NCI-H446 (cell line): ENCODE data around the gene PCDHGA10.
"Not testable (repeated sequence)": the region's sequence is repeated elsewhere in the genome, so short reads cannot be mapped to it uniquely, and the experiment has no call there.

Experiments used
- DNase-seq, 2 experiments: peaks; one replicate each; lab custom pipeline; 2025; lab: John Stamatoyannopoulos, UW

Gene PCDHGA10

DNA sequence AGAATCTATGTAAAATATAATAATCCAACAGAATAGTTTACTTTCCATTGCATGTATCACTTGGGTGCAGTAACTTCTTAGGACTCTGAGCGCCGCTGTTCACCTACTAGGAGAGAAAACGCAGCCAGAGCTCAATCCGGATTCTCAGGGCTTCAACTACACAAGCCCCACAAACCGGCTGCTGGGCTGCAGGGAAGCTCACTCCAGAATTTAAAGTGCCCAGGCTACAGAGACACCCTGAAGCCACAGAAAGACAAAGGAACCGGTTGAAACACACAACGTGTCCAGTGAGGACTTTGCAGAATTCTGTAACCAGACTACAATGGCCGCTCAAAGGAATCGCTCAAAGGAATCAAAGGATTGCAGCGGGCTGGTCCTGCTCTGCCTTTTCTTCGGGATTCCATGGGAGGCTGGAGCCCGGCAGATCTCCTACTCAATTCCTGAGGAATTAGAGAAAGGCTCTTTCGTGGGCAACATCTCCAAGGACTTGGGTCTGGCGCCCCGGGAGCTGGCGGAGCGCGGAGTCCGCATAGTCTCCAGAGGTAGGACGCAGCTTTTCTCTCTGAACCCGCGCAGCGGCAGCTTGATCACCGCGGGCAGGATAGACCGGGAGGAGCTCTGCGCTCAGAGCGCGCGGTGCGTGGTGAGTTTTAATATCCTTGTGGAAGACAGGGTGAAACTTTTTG is at the start of gene PCDHGA10:
PCDHGA10 (plus strand) TSS at position 134 of the 686 bp plus-strand sequence; CDS start at position 323, 189 bp downstream.
- peak in 1 of 2 experiments; percentile 38 for DNase-seq

DNA sequence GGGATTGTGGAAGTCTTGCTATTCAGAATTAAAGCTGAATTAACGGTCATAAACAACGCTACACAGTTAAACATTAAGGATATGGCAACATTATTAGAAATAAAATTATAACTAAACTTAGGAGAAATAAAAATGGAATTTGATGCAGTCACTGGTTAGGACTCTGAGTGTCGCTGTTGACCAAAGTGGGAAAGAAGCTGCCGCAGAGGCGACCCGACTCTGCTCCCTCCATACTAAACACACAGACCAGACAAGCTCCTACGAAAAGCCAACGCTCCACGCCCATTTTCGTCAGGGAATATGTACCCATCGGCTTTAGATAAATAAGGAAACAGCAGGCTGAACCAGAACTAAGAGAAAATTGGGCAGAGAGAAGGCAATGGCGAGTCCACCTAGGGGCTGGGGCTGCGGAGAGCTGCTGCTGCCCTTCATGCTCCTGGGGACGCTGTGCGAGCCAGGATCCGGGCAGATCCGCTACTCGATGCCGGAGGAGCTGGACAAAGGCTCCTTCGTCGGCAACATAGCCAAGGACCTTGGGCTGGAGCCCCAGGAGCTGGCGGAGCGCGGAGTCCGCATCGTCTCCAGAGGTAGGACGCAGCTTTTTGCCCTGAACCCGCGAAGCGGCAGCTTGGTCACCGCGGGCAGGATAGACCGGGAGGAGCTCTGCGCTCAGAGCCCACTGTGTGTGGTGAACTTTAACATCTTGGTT is 48.7 kb upstream of the PCDHGA10 start, which contains the start of gene PCDHGA5:
PCDHGA5 (plus strand) TSS at position 211 of the 709 bp plus-strand sequence; CDS start at position 380, 169 bp downstream.
- DNase-seq = no peak

DNA sequence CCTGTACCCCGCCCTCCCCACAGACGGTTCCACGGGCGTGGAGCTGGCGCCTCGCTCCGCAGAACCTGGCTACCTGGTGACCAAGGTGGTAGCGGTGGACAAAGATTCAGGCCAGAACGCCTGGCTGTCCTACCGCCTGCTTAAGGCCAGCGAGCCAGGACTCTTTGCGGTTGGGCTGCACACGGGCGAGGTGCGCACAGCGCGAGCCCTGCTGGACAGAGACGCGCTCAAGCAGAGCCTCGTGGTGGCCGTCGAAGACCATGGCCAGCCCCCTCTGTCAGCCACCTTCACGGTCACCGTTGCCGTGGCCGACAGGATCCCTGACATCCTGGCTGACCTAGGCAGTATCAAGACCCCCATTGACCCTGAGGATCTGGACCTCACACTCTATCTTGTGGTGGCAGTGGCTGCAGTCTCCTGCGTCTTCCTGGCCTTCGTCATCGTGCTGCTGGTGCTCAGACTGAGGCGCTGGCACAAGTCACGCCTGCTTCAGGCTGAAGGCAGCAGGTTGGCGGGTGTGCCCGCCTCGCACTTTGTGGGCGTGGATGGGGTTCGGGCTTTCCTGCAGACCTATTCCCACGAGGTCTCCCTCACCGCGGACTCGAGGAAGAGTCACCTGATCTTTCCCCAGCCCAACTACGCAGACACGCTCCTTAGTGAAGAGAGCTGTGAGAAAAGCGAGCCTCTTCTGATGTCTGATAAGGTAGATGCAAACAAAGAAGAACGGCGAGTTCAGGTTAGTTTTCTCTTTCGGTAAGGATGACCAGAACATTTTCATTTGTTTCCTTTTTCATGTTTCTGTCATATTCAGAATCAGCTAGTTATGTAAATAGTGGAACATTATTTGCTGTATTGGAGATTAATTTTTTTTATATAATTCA is 46.5 kb upstream of the PCDHGA10 start:
- no peak for DNase-seq

DNA sequence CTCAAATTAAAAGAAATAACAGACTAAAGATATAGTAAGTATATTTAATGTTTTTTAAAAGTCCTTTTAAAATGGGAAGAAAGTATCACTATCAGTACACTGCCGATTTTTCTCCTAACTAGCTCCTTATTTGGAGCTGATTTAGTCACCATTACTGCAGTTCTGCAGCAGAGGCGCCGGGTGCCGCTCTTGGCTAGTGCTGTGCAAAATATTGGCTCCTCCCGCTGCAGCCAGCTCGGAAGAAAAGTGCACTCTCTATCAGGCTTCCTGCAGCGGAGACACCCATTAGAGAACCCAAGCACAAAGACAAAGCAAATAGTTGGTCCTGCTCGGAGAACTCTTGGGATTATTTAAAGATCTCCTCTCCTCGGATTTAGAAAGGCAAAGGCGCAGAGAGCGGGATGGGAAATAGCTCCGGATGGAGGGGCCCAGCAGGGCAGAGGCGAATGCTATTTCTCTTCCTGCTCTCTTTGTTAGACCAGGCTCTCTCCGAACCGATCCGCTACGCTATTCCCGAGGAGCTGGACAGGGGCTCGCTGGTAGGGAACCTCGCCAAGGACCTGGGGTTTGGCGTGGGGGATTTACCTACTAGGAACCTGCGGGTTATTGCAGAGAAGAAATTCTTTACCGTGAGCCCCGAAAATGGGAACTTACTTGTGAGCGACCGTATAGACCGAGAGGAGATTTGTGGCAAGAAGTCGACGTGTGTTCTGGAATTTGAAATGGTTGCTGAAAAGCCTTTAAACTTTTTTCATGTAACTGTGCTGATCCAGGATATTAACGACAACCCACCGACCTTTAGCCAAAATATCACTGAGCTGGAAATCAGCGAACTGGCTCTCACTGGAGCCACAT is 42.6 kb upstream of the PCDHGA10 start, which contains the start of gene PCDHGB3:
PCDHGB3 (plus strand) TSS at position 249 of the 855 bp plus-strand sequence; CDS start at position 402, 153 bp downstream.
- no peak for DNase-seq

DNA sequence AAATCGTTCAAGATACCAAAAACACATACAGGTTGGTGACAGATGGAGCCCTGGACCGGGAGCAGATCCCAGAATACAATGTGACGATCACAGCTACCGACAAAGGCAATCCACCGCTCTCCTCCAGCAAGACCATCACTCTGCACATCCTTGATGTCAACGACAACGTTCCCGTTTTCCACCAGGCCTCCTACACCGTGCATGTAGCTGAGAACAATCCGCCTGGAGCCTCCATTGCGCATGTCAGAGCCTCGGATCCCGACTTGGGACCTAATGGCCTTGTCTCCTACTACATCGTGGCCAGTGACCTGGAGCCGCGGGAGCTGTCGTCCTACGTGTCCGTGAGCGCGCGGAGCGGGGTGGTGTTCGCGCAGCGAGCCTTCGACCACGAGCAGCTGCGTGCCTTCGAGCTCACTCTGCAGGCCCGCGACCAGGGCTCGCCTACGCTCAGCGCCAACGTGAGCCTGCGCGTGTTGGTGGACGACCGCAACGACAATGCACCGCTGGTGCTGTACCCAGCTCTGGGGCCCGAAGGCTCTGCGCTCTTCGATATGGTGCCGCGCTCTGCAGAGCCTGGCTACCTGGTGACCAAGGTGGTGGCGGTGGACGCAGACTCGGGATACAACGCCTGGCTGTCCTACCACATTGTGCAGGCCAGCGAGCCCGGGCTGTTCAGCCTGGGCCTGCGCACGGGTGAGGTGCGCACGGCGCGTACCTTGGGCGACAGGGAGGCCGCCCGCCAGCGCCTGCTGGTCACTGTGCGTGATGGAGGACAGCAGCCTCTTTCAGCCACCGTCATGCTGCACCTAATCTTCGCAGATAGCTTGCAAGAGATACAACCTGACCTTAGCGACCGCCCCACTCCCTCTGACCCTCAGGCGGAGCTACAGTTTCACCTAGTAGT is 41.0 kb upstream of the PCDHGA10 start:
- no peak for DNase-seq

DNA sequence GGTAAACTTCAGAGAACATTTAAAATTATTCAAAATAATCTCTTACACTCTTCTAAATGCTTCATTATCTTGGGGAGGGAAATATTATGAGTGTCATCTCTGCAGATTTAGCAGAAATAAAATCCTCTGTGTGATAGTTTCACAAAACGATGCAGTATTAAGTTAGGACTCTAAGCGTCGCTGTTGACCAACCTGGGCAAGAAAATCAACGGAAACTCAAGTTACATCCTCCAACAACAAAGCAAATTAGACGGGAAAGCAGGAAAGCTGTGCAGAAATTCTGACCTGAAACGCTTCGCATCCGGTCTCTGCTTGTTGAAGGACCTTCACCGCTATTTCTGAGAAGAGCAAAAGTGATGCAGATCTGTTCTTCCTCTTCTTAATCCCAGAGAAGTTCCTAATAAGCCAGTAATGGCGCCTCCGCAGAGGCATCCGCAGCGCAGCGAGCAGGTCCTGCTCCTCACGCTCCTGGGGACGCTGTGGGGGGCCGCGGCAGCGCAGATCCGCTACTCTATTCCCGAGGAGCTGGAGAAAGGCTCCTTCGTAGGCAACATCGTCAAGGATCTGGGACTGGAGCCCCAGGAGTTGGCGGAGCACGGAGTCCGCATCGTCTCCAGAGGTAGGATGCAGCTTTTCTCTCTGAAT is 39.0 kb upstream of the PCDHGA10 start, which contains the start of gene PCDHGA6:
PCDHGA6 (plus strand) TSS at position 219 of the 645 bp plus-strand sequence; CDS start at position 412, 193 bp downstream.
- DNase-seq = no peak

DNA sequence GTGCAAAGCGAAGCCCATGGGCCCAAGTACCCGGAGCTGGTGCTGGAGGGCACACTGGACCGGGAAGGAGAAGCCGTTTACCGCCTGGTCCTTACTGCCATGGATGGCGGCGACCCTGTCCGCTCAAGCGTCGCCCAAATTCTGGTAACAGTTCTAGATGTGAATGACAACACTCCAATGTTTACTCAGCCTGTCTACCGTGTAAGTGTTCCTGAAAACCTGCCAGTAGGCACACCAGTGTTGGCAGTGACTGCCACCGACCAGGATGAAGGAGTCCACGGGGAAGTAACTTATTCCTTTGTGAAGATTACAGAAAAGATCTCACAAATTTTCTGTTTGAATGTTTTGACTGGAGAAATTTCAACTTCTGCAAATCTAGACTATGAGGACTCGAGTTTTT is 38.2 kb upstream of the PCDHGA10 start:
- DNase-seq = no peak

DNA sequence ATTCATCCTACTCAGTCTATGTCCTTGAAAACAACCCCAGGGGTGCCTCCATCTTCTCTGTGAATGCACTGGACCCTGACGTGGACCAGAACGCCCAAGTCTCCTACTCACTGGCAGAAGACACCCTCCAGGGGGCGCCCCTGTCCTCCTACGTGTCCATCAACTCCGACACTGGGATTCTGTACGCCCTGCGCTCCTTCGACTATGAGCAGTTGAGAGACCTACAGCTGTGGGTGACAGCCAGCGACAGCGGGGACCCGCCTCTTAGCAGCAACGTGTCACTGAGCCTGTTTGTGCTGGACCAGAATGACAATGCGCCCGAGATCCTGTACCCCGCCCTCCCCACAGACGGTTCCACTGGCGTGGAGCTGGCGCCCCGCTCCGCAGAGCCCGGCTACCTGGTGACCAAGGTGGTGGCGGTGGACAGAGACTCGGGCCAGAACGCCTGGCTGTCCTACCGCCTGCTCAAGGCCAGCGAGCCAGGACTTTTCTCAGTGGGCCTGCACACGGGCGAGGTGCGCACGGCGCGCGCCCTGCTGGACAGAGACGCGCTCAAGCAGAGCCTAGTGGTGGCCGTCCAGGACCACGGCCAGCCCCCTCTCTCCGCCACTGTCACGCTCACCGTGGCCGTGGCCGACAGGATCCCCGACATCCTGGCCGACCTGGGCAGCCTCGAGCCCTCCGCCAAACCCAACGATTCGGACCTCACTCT is 37.2 kb upstream of the PCDHGA10 start:
- DNase-seq = not testable (repeated sequence)

DNA sequence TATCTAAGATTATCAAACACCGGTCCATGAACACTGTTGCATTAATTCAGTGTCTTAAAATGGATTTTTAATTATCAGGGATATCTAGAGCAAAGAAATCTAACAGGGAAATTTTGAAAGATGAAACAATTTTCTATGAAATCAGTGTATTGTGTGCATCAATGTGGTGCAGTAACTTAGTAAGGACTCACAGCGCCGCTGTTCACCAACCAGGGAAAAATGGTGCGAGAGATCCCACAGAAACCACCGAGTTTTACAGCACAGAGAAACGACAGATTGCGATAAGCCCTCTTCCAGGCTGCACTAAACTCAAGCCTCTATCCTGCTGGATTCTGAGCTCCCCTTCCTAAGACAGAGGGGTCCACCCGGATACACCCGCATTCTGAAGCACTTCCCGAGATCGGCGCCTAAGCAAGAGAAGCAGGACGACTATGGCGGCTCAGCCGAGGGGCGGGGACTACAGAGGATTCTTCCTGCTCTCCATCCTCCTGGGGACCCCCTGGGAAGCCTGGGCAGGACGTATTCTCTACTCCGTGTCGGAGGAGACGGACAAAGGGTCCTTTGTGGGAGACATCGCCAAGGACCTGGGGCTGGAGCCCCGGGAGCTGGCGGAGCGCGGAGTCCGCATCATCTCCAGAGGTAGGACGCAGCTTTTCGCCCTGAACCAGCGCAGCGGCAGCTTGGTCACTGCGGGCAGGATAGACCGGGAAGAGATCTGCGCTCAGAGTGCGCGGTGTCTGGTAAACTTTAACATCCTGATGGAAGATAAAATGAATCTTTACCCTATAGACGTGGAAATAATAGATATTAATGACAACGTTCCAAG is 30.1 kb upstream of the PCDHGA10 start, which contains the start of gene PCDHGA7:
PCDHGA7 (plus strand) TSS at position 274 of the 826 bp plus-strand sequence; CDS start at position 432, 158 bp downstream.
- no peak for DNase-seq

DNA sequence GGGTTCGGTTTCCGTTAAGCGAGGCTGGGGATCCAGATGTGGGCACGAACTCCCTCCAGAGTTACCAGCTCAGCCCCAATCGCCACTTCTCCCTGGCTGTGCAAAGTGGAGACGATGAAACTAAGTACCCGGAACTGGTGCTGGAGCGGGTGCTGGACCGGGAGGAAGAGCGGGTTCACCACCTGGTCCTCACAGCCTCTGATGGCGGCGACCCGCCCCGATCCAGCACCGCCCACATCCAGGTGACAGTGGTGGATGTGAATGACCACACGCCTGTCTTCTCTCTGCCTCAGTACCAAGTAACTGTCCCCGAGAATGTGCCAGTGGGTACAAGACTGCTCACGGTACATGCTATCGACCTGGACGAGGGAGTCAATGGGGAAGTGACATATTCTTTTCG is 29.4 kb upstream of the PCDHGA10 start:
- no peak for DNase-seq

DNA sequence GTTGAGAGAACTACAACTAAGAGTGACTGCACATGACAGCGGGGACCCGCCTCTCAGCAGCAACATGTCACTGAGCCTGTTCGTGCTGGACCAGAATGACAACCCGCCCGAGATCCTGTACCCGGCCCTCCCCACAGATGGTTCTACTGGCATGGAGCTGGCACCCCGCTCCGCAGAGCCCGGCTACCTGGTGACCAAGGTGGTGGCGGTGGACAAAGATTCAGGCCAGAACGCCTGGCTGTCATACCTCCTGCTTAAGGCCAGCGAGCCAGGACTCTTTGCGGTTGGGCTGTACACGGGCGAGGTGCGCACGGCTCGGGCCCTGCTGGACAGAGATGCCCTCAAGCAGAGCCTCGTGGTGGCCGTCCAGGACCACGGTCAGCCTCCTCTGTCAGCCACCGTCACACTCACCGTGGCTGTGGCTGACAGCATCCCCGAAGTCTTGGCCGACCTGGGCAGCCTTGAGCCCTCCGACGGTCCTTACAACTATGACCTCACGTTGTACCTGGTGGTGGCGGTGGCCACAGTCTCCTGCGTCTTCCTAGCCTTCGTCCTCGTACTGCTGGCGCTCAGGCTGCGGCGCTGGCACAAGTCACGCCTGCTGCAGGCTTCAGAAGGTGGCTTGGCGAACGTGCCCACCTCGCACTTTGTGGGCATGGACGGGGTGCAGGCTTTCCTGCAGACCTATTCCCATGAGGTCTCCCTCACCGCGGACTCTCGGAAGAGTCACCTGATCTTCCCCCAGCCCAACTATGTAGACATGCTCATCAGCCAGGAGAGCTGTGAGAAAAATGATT is 28.1 kb upstream of the PCDHGA10 start:
- DNase-seq = no peak

DNA sequence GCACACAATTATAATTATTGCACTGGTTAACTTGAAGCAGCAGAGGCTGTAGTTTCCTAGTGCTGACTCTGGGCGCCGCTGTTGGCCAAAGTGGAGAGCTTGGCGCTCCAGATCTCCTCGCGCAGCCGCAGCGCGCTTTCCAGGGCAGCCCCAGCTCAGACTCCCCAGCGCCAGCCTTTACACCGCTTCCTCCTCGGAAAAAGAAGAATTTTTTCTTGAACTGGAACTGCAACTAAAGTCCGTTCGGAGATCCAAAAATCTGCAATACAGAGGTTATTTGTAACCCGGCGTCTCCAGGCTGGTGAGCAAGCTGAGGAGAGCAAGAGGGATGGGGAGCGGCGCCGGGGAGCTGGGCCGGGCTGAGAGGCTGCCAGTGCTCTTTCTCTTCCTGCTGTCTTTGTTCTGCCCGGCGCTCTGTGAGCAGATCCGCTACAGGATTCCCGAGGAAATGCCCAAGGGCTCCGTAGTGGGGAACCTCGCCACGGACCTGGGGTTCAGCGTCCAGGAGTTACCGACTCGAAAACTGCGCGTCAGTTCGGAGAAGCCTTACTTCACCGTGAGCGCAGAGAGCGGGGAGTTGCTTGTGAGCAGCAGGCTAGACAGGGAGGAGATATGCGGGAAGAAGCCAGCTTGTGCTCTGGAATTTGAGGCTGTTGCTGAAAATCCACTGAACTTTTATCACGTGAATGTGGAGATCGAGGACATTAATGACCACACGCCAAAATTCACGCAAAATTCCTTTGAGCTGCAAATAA is 25.1 kb upstream of the PCDHGA10 start, which contains the start of gene PCDHGB4:
PCDHGB4 (plus strand) TSS at position 142 of the 755 bp plus-strand sequence; CDS start at position 329, 187 bp downstream.
- DNase-seq = not testable (repeated sequence)

DNA sequence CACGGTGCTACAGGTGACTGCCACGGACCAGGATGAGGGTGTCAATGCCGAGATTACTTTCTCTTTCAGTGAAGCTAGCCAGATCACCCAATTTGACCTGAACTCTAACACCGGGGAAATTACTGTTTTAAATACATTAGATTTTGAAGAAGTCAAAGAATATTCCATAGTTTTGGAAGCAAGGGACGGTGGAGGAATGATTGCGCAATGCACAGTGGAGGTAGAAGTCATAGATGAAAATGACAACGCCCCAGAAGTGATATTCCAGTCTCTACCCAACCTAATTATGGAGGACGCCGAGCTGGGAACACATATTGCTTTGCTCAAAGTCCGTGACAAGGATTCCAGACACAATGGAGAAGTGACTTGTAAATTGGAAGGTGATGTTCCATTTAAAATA is 24.1 kb upstream of the PCDHGA10 start:
- no peak for DNase-seq

DNA sequence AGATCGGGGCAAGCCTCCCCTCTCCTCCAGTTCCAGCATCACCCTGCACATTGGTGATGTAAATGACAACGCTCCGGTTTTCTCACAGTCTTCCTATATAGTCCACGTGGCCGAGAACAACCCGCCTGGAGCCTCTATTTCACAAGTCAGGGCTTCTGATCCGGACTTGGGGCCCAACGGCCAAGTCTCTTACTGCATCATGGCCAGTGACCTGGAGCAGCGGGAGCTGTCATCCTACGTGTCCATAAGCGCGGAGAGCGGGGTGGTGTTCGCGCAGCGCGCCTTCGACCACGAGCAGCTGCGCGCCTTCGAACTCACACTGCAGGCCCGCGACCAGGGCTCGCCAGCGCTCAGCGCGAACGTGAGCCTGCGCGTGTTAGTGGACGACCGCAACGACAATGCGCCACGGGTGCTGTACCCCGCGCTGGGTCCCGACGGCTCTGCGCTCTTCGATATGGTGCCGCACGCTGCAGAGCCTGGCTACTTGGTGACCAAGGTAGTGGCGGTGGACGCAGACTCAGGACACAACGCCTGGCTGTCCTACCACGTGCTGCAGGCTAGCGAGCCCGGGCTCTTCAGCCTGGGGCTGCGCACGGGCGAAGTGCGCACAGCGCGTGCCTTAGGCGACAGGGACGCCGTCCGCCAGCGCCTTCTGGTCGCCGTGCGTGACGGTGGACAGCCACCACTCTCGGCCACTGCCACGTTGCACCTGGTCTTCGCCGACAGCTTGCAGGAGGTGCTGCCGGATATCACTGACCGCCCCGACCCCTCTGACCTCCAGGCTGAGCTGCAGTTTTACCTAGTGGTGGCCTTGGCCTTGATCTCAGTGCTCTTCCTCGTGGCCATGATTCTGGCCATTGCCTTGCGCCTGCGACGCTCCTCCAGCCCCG is 23.4 kb upstream of the PCDHGA10 start:
- DNase-seq = no peak
